Cardiac muscle cell (in vitro differentiated cells and primary cell): ENCODE measurements around the gene WAC. TPM values are rescaled to one million over a fixed set of nuclear protein-coding genes. Genes with fewer than 3 reads are reported as not detected.
"Not testable (repeated sequence)": the region's sequence is repeated elsewhere in the genome, so short reads cannot be mapped to it uniquely, and the experiment has no call there.

ENCODE experiments used
- DNase-seq, 2 donors: peaks; one replicate each; pipeline versions ENCODE4 v3.0.0 to v3.0.0-alpha.2; 2010 to 2017; ENCODE audit warnings: low read depth in 1 of 2, low spot score in 1 of 2
- H3K27ac ChIP-seq: fragments of 200-600 bp; sonication (generic); 2 replicates; pipeline ENCODE4 v1.5.1; 2016
- H3K27me3 ChIP-seq: fragments of 200-600 bp; sonication (generic); 2 replicates; pipeline ENCODE4 v1.6.0; 2016; ENCODE audit warnings: control low read depth
- H3K36me3 ChIP-seq: fragments of 200-600 bp; sonication (generic); 2 replicates; pipeline ENCODE4 v1.5.1; 2016; ENCODE audit warnings: control low read depth
- H3K4me1 ChIP-seq: fragments of 200-600 bp; sonication (generic); 2 replicates; pipeline ENCODE4 v1.8.1; 2017; ENCODE audit warnings: low read depth, mild to moderate bottlenecking, mixed run types
- H3K4me3 ChIP-seq: fragments of 200-600 bp; sonication (generic); 2 replicates; pipeline ENCODE4 v1.5.1; 2016; ENCODE audit warnings: mild to moderate bottlenecking
- H3K9me3 ChIP-seq: fragments of 200-600 bp; sonication (generic); 2 replicates; pipeline ENCODE4 v1.5.1; 2017; ENCODE audit warnings: low read depth, mild to moderate bottlenecking, control low read depth
- CTCF ChIP-seq: IDR thresholded peaks from 2 replicates; pipeline ENCODE4 v1.5.1; 2012; ENCODE audit warnings: low read depth, mild to moderate bottlenecking, low read length
- polyA plus RNA-seq: library from polyadenylated mRNA; unstranded; fragments of >200 nt; fragmentation: Nextera tagmentation; extraction: Ambion mirVana; gene quantifications from 2 replicates; pipeline ENCODE4 v1.2.1, GENCODE V29; 2016
- total RNA-seq: library from RNA; depleted of rRNA; stranded (reverse); fragments of >200 nt; gene quantifications from 2 replicates; pipeline ENCODE4 v1.2.3, GENCODE V29; 2016

Gene WAC
- total and polyA plus RNA-seq, 2 experiments from 2014 or later = 72.2 to 141 TPM

GRCh38 chr10:28638392-28638791, 105.5 kb downstream of the WAC start:
- Histone ChIP-seq H3K36me3 (no peaks in the 10 kb centered on the region), H3K4me1 (no peaks in the 10 kb centered on the region), H3K9me3 (no peaks in the 10 kb centered on the region), H3K27me3 (no peaks in the 10 kb centered on the region), H3K27ac (no peak overlapping the region), H3K4me3 (no peak overlapping the region)
- TF ChIP-seq CTCF = no peak
- DNase-seq = no peak

GRCh38 chr10:28640551-28640950, 107.6 kb downstream of the WAC start:
- no peaks in the 10 kb centered on the region for H3K9me3 ChIP-seq
- no peaks in the 10 kb centered on the region for H3K4me1 ChIP-seq
- TF ChIP-seq CTCF = no peak
- no peak overlapping the region for H3K4me3 ChIP-seq
- no peak overlapping the region for H3K27ac ChIP-seq
- no peaks in the 10 kb centered on the region for H3K36me3 ChIP-seq
- no peak for DNase-seq
- no peaks in the 10 kb centered on the region for H3K27me3 ChIP-seq

GRCh38 chr10:28644647-28645046, 111.7 kb downstream of the WAC start:
- no peak for DNase-seq
- TF ChIP-seq CTCF = no peak
- Histone ChIP-seq H3K36me3 (no peaks in the 10 kb centered on the region), H3K4me1 (no peaks in the 10 kb centered on the region), H3K9me3 (no peaks in the 10 kb centered on the region), H3K27me3 (no peaks in the 10 kb centered on the region), H3K4me3 (no peak overlapping the region), H3K27ac (no peak overlapping the region)

GRCh38 chr10:28652106-28652505, 119.2 kb downstream of the WAC start:
- Histone ChIP-seq H3K4me1 (no peaks in the 10 kb centered on the region), H3K4me3 (no peak overlapping the region), H3K27me3 (no peaks in the 10 kb centered on the region), H3K9me3 (no peaks in the 10 kb centered on the region), H3K27ac (no peak overlapping the region), H3K36me3 (no peaks in the 10 kb centered on the region)
- no peak for TF ChIP-seq CTCF
- DNase-seq = no peak

GRCh38 chr10:28652703-28653102, 119.8 kb downstream of the WAC start:
- no peaks in the 10 kb centered on the region for H3K27me3 ChIP-seq
- TF ChIP-seq CTCF = no peak
- H3K9me3 ChIP-seq = no peaks in the 10 kb centered on the region
- H3K4me3 ChIP-seq = no peak overlapping the region
- no peak overlapping the region for H3K27ac ChIP-seq
- DNase-seq = no peak
- H3K36me3 ChIP-seq = no peaks in the 10 kb centered on the region
- H3K4me1 ChIP-seq = no peaks in the 10 kb centered on the region

GRCh38 chr10:28658824-28659223, 125.9 kb downstream of the WAC start:
- not testable (repeated sequence) for H3K27ac ChIP-seq, DNase-seq, H3K4me1 ChIP-seq, H3K9me3 ChIP-seq, H3K4me3 ChIP-seq, H3K27me3 ChIP-seq, H3K36me3 ChIP-seq
